G401.6 (cell line): Measurements from ENCODE around the gene DISC1.
"Not testable (repeated sequence)": the region's sequence is repeated elsewhere in the genome, so short reads cannot be mapped to it uniquely, and the experiment has no call there.

ENCODE experiments used
- FAIRE-seq: peaks from 2 replicates; lab custom pipeline; 2012; peaks lifted over from hg19 to GRCh38; lab: Jason Lieb, UNC

Gene DISC1

GRCh38 chr1:231668826-231669225 is 42.2 kb downstream of the DISC1 start:
- FAIRE-seq = no peak

- not testable (repeated sequence) for FAIRE-seq
Measured at GRCh38 chr1:231669864-231670621, 43.5 kb downstream of the DISC1 start.

- FAIRE-seq = no peak
Measured at GRCh38 chr1:231670755-231671154, 44.2 kb downstream of the DISC1 start.

- FAIRE-seq = no peak
Measured at GRCh38 chr1:231674575-231674974, 48.0 kb downstream of the DISC1 start.

GRCh38 chr1:231676487-231676886 is 49.9 kb downstream of the DISC1 start:
- no peak for FAIRE-seq

GRCh38 chr1:231677442-231677841 is 50.9 kb downstream of the DISC1 start:
- no peak for FAIRE-seq

GRCh38 chr1:231678011-231678432 is 51.4 kb downstream of the DISC1 start:
- no peak for FAIRE-seq

- no peak for FAIRE-seq
Measured at GRCh38 chr1:231679109-231679508, 52.5 kb downstream of the DISC1 start.

GRCh38 chr1:231681006-231681405 is 54.4 kb downstream of the DISC1 start:
- no peak for FAIRE-seq

GRCh38 chr1:231682779-231683178 is 56.2 kb downstream of the DISC1 start:
- no peak for FAIRE-seq

GRCh38 chr1:231683439-231684165 is 57.0 kb downstream of the DISC1 start:
- FAIRE-seq = no peak

- no peak for FAIRE-seq
Measured at GRCh38 chr1:231684356-231685244, 58.0 kb downstream of the DISC1 start.

GRCh38 chr1:231686384-231686783 is 59.8 kb downstream of the DISC1 start:
- no peak for FAIRE-seq

- no peak for FAIRE-seq
Measured at GRCh38 chr1:231688989-231689388, 62.4 kb downstream of the DISC1 start.

- FAIRE-seq = no peak
Measured at GRCh38 chr1:231690059-231690458, 63.5 kb downstream of the DISC1 start.

- FAIRE-seq = no peak
Measured at GRCh38 chr1:231691618-231692259, 65.1 kb downstream of the DISC1 start.

GRCh38 chr1:231693361-231694074 is 66.9 kb downstream of the DISC1 start:
- FAIRE-seq = no peak

- no peak for FAIRE-seq
Measured at GRCh38 chr1:231694075-231694431, 67.5 kb downstream of the DISC1 start.

GRCh38 chr1:231694465-231695077 is 68.0 kb downstream of the DISC1 start:
- FAIRE-seq = no peak

- no peak for FAIRE-seq
Measured at GRCh38 chr1:231695439-231696255, 69.1 kb downstream of the DISC1 start.
